ENCODE measurements around the gene CDYL2. TPM values are rescaled to one million over a fixed set of nuclear protein-coding genes. Genes with fewer than 3 reads are reported as not detected.

CDYL2 gene
- total RNA-seq, 2 donors from 2014 or later = 4.6 to 20.4 TPM

DNA sequence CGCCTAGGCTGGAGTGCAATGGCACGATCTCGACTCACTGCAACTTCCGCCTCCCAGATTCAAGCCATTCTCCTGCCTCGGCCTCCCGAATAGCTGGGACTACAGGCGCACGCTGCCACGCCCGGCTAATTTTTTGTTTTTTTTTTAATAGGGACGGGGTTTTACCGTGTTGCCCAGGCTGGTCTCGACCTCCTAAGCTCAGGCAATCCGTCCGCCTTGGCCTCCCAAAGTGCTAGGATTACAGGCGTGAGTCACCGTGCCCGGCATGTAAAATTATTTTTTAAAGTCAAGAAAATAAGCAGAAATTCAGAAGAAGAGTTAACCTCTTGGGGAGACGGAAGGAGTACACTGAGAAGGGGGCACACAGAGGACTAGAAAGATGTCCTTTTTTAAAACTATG is 27.5 kb downstream of the CDYL2 start:
- no peaks in the 10 kb centered on the region for H3K27me3 ChIP-seq (replicated peaks; ENCODE audit: insufficient read depth)
- H3K27ac ChIP-seq = no peak overlapping the region
- TF ChIP-seq, protein P1, sequence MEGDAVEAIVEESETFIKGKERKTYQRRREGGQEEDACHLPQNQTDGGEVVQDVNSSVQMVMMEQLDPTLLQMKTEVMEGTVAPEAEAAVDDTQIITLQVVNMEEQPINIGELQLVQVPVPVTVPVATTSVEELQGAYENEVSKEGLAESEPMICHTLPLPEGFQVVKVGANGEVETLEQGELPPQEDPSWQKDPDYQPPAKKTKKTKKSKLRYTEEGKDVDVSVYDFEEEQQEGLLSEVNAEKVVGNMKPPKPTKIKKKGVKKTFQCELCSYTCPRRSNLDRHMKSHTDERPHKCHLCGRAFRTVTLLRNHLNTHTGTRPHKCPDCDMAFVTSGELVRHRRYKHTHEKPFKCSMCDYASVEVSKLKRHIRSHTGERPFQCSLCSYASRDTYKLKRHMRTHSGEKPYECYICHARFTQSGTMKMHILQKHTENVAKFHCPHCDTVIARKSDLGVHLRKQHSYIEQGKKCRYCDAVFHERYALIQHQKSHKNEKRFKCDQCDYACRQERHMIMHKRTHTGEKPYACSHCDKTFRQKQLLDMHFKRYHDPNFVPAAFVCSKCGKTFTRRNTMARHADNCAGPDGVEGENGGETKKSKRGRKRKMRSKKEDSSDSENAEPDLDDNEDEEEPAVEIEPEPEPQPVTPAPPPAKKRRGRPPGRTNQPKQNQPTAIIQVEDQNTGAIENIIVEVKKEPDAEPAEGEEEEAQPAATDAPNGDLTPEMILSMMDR (IDR thresholded peaks at IDR 0.05) = no peak
- H3K4me1 ChIP-seq (ENCODE audit: control insufficient read depth in 1 of 2, low read depth in 2 of 2) = no peaks in the 10 kb centered on the region
- H3K4me3 ChIP-seq = no peak overlapping the region
- H3K9me3 ChIP-seq = peaks cover 6% of the 10 kb centered on the region
- DNase-seq (ENCODE audit: low spot score) (no peak), ATAC-seq (ENCODE audit: insufficient number of reproducible peaks, low FRiP score, low read depth) (no peak)
- no peaks in the 10 kb centered on the region for H3K36me3 ChIP-seq

DNA sequence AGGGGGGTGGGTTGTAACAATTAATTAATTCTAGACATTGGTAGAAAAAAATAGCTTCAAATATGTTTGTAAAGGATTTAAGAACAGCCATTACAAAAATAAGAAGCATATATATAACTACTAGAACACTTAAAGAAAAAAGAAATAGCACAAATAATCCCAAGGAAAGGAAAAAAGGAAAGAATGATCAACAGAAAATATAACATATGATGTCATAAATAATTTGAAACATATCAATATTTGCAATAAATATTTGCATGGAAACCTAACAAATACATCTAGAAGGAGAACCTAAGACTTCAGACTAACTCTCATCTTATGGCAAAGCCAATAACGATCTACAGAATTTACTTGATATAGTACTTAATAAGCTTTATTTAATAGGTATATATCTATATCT is 28.9 kb downstream of the CDYL2 start:
- H3K27me3 ChIP-seq (replicated peaks; ENCODE audit: insufficient read depth) = no peaks in the 10 kb centered on the region
- ATAC-seq (ENCODE audit: insufficient number of reproducible peaks, low FRiP score, low read depth) = no peak
- H3K27ac ChIP-seq = no peak overlapping the region
- no peak overlapping the region for H3K4me3 ChIP-seq
- no peaks in the 10 kb centered on the region for H3K36me3 ChIP-seq
- TF ChIP-seq, protein P1 (IDR thresholded peaks at IDR 0.05) = no peak
- DNase-seq (ENCODE audit: low spot score) = no peak
- peaks cover 9% of the 10 kb centered on the region for H3K9me3 ChIP-seq
- no peaks in the 10 kb centered on the region for H3K4me1 ChIP-seq (ENCODE audit: control insufficient read depth in 1 of 2, low read depth in 2 of 2)

DNA sequence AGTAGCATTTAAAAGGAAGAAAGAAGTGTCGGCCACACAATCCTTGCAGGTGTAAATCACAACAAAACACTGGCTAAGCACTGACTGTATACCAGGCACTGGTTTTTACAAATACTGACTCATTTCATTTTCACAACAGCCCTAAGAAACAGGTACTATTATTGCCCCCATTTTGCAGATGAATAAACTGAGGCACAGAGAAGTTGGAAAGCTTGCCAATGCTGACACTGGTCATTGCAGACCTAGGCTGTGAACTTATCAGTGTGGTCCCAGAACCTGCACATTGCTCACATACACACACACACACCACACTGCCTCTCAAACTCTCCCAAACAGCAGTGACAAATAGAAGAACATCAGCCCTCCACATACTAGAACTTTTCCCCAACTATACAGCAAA is 37.6 kb downstream of the CDYL2 start:
- no peak overlapping the region for H3K4me3 ChIP-seq
- no peaks in the 10 kb centered on the region for H3K36me3 ChIP-seq
- no peaks in the 10 kb centered on the region for H3K27me3 ChIP-seq (replicated peaks; ENCODE audit: insufficient read depth)
- TF ChIP-seq, protein P1 (IDR thresholded peaks at IDR 0.05) = no peak
- no peak for DNase-seq (ENCODE audit: low spot score)
- peaks cover 22% of the 10 kb centered on the region for H3K9me3 ChIP-seq
- no peaks in the 10 kb centered on the region for H3K4me1 ChIP-seq (ENCODE audit: control insufficient read depth in 1 of 2, low read depth in 2 of 2)
- ATAC-seq (ENCODE audit: insufficient number of reproducible peaks, low FRiP score, low read depth) = no peak
- H3K27ac ChIP-seq = no peak overlapping the region

DNA sequence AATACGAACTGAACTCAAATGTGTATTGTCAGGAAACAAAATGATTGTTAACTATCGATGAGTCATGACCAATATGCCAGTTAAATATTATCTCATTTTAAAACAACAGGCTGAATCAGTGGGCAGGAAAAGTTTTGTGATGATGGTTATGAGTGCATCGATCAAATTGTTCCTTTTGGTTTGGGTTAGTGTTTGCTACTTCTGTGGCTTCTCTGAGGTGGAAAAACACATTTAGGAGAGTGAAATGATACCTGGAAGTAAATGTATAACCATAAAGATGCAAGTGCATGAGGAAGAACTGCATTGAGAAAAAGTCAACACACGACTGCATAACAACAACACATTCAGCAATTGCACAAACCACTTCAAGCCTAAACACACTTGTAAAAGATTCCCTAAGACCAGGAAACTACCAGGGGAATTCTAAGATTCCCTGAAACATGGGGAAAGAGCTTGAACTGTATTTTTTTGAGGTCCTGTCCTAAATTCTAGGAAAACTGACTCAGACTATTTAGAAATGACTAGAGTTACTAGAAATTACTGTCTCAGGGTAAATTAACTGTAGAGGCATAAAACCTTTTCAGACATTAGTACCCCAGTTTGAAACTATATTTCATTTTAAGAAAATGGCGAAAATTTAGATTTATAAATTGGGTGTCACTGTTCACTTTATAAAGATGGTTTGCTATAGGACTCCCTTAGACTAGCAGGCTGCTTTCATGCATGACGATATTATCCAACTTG is 44.8 kb downstream of the CDYL2 start:
- no peak for ATAC-seq (ENCODE audit: insufficient number of reproducible peaks, low FRiP score, low read depth)
- Histone ChIP-seq H3K4me1 (ENCODE audit: control insufficient read depth in 1 of 2, low read depth in 2 of 2) (no peaks in the 10 kb centered on the region), H3K36me3 (no peaks in the 10 kb centered on the region), H3K27ac (no peak overlapping the region), H3K27me3 (replicated peaks; ENCODE audit: insufficient read depth) (no peaks in the 10 kb centered on the region), H3K9me3 (no peaks in the 10 kb centered on the region), H3K4me3 (no peak overlapping the region)
- no peak for DNase-seq (ENCODE audit: low spot score)
- TF ChIP-seq, protein P1 (IDR thresholded peaks at IDR 0.05) = no peak

DNA sequence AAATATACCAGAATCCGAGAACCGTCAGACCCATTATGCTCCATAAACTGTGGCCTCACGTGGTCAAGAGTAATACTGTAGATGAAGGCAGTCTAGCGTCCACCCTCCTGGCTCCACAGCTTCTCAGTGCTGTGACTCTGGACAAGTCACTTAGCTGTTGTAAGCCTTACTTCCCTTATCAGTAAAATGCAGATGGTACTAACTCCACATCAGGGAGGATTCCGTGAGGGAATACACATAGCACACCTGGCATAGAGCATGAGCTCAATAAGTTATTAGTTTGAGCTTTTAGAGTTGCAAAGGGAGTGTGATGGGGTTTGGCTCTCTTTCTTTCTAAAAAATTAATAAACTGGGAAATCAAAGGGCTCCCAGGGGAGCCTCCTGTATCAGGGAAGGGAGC is 49.9 kb downstream of the CDYL2 start:
- no peaks in the 10 kb centered on the region for H3K27me3 ChIP-seq (replicated peaks; ENCODE audit: insufficient read depth)
- H3K36me3 ChIP-seq = no peaks in the 10 kb centered on the region
- H3K9me3 ChIP-seq = no peaks in the 10 kb centered on the region
- peaks cover 6 to 8% of the 10 kb centered on the region in 2 donors for H3K4me1 ChIP-seq (ENCODE audit: control insufficient read depth in 1 of 2, low read depth in 2 of 2)
- ATAC-seq (ENCODE audit: insufficient number of reproducible peaks, low FRiP score, low read depth) (no peak), DNase-seq (ENCODE audit: low spot score) (no peak)
- H3K4me3 ChIP-seq = no peak overlapping the region
- TF ChIP-seq, protein P1 (IDR thresholded peaks at IDR 0.05) = no peak
- H3K27ac ChIP-seq = no peak overlapping the region

Data from thoracic aorta (tissue), 2 donors.